ENCODE data around the gene CCR3.

CCR3 gene

DNA sequence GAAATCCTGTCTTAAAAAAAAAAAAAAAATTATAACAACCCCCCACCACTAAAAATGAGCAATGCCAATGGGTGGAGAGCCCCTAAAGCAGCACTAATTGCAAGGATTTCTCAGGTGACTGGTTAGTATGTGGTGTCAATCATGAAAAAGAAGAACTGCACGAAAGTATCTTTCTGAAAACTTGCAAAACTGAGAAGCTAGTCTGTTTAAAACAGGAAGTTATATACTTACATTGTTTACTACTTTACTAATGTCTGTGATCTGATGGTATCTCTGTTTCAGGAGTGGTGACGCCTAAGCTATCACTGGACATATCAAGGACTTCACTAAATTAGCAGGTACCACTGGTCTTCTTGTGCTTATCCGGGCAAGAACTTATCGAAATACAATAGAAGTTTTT, at the start of gene CCR3:
CCR3 (plus strand) TSS at position 341 of the 400 bp plus-strand sequence. CDS start 22,699 bp downstream, outside the sequence.
- TF ChIP-seq, protein P1, sequence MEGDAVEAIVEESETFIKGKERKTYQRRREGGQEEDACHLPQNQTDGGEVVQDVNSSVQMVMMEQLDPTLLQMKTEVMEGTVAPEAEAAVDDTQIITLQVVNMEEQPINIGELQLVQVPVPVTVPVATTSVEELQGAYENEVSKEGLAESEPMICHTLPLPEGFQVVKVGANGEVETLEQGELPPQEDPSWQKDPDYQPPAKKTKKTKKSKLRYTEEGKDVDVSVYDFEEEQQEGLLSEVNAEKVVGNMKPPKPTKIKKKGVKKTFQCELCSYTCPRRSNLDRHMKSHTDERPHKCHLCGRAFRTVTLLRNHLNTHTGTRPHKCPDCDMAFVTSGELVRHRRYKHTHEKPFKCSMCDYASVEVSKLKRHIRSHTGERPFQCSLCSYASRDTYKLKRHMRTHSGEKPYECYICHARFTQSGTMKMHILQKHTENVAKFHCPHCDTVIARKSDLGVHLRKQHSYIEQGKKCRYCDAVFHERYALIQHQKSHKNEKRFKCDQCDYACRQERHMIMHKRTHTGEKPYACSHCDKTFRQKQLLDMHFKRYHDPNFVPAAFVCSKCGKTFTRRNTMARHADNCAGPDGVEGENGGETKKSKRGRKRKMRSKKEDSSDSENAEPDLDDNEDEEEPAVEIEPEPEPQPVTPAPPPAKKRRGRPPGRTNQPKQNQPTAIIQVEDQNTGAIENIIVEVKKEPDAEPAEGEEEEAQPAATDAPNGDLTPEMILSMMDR (IDR thresholded peaks at IDR 0.05; ENCODE audit: low read depth, low read length, missing control alignments): no peak
- in situ Hi-C loops (cut with HindIII; ENCODE audit: low sequenced_read_pairs): no loop called here
- no peak for DNase-seq (ENCODE audit: low read depth)
- no peak within 1 kb of the TSS for H3K4me3 ChIP-seq (ENCODE audit: low read depth, low read length)

DNA sequence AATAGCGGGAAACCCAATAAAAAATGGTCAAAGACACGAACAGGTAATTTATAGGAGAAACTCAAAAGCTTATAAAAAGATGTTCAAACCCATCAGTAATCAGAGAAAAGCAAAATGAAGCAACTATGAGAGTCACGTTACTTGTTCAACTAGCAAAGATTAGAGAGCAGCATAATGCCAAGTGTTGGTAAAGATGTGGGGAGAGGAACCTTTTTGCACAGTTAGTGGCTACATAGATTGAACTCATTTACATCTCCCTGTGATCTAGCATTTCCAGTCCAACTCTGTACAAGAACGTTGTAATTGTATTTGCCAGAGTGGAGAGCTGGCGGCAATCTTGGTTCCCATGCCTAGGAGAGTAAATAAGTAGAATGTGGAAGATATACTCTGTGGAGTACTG, 49.3 kb upstream of the CCR3 start:
- in situ Hi-C loops (cut with HindIII; ENCODE audit: low sequenced_read_pairs): no loop called here
- TF ChIP-seq, protein P1 (IDR thresholded peaks at IDR 0.05; ENCODE audit: low read depth, low read length, missing control alignments): no peak
- H3K4me3 ChIP-seq (ENCODE audit: low read depth, low read length): no peak overlapping the region
- no peak for DNase-seq (ENCODE audit: low read depth)

DNA sequence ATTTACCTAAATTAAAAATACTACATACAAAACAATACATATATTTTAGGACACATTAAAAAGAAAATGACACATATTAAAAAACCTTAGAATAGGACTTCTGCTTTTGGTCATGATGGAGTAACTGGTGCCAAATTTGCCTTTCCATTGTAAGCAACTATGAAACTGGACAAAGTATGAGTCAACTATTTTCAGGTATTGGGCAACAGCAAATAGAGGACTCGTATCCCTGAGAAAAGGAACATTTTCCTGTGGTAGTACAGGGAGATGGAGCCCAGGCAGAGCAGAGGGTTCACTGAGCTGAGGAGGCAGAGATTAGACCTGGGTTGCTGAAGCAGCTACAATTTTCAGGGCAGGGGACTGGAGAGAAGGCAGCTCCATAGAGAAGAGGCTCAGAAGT, 48.8 kb upstream of the CCR3 start:
- in situ Hi-C loops (cut with HindIII; ENCODE audit: low sequenced_read_pairs): no loop called here
- no peak overlapping the region for H3K4me3 ChIP-seq (ENCODE audit: low read depth, low read length)
- TF ChIP-seq, protein P1 (IDR thresholded peaks at IDR 0.05; ENCODE audit: low read depth, low read length, missing control alignments): no peak
- no peak for DNase-seq (ENCODE audit: low read depth)

DNA sequence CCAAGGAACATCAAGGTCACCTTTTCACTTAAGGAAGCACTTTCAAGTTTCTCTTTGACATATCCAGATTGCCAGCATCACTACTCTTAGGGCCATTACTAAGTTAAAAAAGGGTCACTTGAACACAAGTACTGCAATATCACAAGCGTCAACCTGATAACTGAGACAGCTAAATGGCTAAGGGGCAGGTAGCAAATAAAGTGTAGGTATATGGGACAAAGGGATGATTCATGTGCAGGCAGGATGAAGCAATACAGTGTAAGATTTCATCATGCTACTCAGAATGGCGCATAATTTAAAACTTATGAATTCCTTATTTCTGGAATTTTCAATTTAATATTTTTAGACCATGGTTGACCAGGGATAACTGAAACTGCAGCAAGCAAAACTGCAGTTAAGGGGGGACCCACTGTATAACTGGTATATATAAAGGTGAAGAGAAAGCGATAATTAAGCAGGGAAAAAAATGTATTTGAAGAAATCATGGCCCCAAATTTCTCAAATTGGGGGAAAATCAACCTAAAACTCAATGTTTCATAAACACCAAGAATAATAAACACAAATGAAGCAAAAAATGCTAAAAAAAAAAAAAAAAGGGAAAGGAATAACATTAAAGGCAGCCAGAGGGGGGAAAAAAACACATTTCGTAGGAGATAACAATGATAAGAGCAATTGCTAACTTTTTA, 47.2 kb upstream of the CCR3 start:
- TF ChIP-seq, protein P1 (IDR thresholded peaks at IDR 0.05; ENCODE audit: low read depth, low read length, missing control alignments): no peak
- no peak for DNase-seq (ENCODE audit: low read depth)
- in situ Hi-C loops (cut with HindIII; ENCODE audit: low sequenced_read_pairs): no loop called here
- H3K4me3 ChIP-seq (ENCODE audit: low read depth, low read length): no peak overlapping the region

DNA sequence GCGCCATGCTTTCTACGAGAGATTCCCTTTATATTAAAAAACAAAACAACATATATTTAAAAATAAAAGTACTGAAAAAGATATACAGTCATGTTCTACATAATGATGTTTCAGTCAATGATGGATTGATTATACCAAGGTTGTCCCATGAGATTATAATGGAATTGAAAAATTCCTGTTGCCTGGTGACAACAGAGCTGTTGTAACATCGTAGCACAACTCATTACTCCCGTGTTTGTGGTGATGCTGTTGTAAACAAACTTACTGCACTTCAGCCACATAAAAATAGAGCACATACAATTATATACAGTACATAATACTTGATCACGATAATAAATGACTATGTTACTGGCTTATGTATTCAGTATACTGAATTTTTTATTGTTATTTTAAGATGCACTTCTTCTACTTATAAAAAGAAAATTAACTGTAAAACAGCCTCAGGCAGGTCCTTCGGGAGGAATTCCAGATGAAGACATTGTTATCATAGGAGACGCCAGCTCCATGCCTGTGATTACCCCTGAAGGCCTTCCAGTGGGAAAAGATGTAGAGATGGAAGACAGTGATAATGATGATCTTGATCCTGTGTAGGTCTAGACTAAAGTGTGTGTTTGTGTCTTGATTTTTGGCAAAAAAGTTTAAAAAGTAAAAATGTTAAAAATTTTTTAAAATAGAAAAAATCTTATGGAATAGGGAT, 45.9 kb upstream of the CCR3 start:
- in situ Hi-C loops (cut with HindIII; ENCODE audit: low sequenced_read_pairs): no loop called here
- no peak for DNase-seq (ENCODE audit: low read depth)
- H3K4me3 ChIP-seq (ENCODE audit: low read depth, low read length): no peak overlapping the region
- TF ChIP-seq, protein P1 (IDR thresholded peaks at IDR 0.05; ENCODE audit: low read depth, low read length, missing control alignments): no peak

DNA sequence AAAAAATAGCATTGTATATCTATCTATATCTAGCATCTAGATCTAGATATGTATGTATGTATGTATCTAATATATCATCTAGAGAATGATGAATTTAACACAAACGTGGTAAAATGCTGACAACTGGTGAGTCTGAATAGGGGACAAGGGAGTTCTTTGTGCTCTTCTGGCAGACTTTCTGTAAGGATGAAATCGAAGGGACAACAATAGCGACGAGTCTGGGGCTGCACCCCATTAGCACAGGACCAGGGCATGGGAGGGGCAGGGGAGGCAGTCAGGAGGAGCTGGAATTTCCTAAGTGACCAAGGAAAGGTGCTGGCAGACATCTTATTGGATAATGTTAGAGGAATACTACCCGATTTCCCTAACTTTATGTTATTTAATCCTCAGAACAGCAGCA, 42.0 kb upstream of the CCR3 start:
- no peak overlapping the region for H3K4me3 ChIP-seq (ENCODE audit: low read depth, low read length)
- DNase-seq (ENCODE audit: low read depth): no peak
- TF ChIP-seq, protein P1 (IDR thresholded peaks at IDR 0.05; ENCODE audit: low read depth, low read length, missing control alignments): no peak
- in situ Hi-C loops (cut with HindIII; ENCODE audit: low sequenced_read_pairs): no loop called here

Data from astrocyte of the cerebellum (primary cell).